SK-N-SH (cell line): ENCODE results near the gene PSKH1. TPM values are rescaled to one million over a fixed set of nuclear protein-coding genes. Genes with fewer than 3 reads are reported as not detected.
A peak's percentile ranks its signal among the peaks of the same experiment; 100 is the strongest.

Experiments used
- CTCF ChIA-PET: fragments of 300-600, 350-600 bp; formaldehyde crosslinking; extraction: SDS; loops from one replicate; lab custom pipeline; 2021; lab: Yijun Ruan, JAX
- POLR2A ChIA-PET: fragments of 350-600 bp; sonication (Branson Sonifier 250); formaldehyde crosslinking; extraction: SDS; loops from one replicate; lab custom pipeline; 2020; ENCODE audit warnings: antibody characterized with exemption, inconsistent platforms; lab: Yijun Ruan, JAX
- DNase-seq: peaks from one replicate; pipeline ENCODE4 v3.0.0; 2012
- H2AFZ ChIP-seq: fragments of 200-600 bp; sonication (generic); 2 replicates; pipeline ENCODE4 v1.8.1; 2016; ENCODE audit warnings: antibody characterized with exemption, mild to moderate bottlenecking, low read depth
- H3F3A ChIP-seq: fragments of 200-600 bp; sonication (generic); replicated peaks from 2 replicates; pipeline ENCODE3; 2016; ENCODE audit warnings: antibody characterized with exemption, mild to moderate bottlenecking; ENCODE audit not compliant: insufficient read depth
- H3K27ac ChIP-seq, 2 experiments: fragments of 200-500 bp in 1 of 2; fragments of 200-600 bp in 1 of 2; sonication (Bioruptor generic) in 1 of 2; sonication (generic), shearing (Covaris generic) in 1 of 2; 2 replicates each; pipeline versions ENCODE4 v1.5.1 to v1.6.1; 2014 to 2016; ENCODE audit warnings: low read depth in 2 of 2, inconsistent platforms in 1 of 2, low read length in 1 of 2, mild to moderate bottlenecking in 1 of 2, mixed read lengths in 1 of 2
- H3K27me3 ChIP-seq: fragments of 200-600 bp; sonication (generic), shearing (Covaris generic); 2 replicates; pipeline ENCODE4 v1.6.1; 2016; ENCODE audit warnings: mixed run types; ENCODE audit not compliant: insufficient read depth
- H3K36me3 ChIP-seq, 2 experiments: fragments of 200-500 bp in 1 of 2; fragments of 200-600 bp in 1 of 2; sonication (Bioruptor generic) in 1 of 2; sonication (generic) in 1 of 2; replicated peaks in 1 of 2; 2 replicates each; pipeline versions ENCODE3 to v1.5.1; 2014 to 2016; ENCODE audit warnings: low read length in 1 of 2, mild to moderate bottlenecking in 1 of 2; ENCODE audit not compliant: insufficient read depth in 2 of 2, control insufficient read depth in 1 of 2
- H3K4me1 ChIP-seq, 2 experiments: fragments of 200-500 bp in 1 of 2; fragments of 200-600 bp in 1 of 2; sonication (Bioruptor generic) in 1 of 2; sonication (generic), shearing (Covaris generic) in 1 of 2; 2 replicates each; pipeline versions ENCODE4 v1.5.1 to v1.6.1; 2014 to 2016; ENCODE audit warnings: low read depth in 1 of 2, low read length in 1 of 2, mixed run types in 1 of 2; ENCODE audit not compliant: insufficient read depth in 2 of 2, control insufficient read depth in 1 of 2
- H3K4me2 ChIP-seq: fragments of 200-600 bp; sonication (generic), shearing (Covaris generic); 2 replicates; pipeline ENCODE4 v1.6.1; 2017; ENCODE audit warnings: mixed run types
- H3K4me3 ChIP-seq, 2 experiments: fragments of 200-500 bp in 1 of 2; fragments of 200-600 bp in 1 of 2; sonication (Bioruptor generic) in 1 of 2; sonication (generic), shearing (Covaris generic) in 1 of 2; 2 replicates each; pipeline versions ENCODE4 v1.5.1 to v1.8.1; 2014 to 2016; ENCODE audit warnings: low read depth in 2 of 2, inconsistent platforms in 1 of 2, low read length in 1 of 2, mild to moderate bottlenecking in 1 of 2, mixed read lengths in 1 of 2, moderate library complexity in 1 of 2
- H3K79me2 ChIP-seq: fragments of 200-600 bp; sonication (generic); 2 replicates; pipeline ENCODE4 v1.8.1; 2017; ENCODE audit warnings: mild to moderate bottlenecking; ENCODE audit not compliant: insufficient read depth
- H3K9ac ChIP-seq: fragments of 200-600 bp; sonication (generic); 2 replicates; pipeline ENCODE4 v1.6.1; 2017; ENCODE audit warnings: mixed run types
- H3K9me2 ChIP-seq: fragments of 200-600 bp; sonication (generic); 2 replicates; pipeline ENCODE4 v1.6.1; 2017; ENCODE audit warnings: mixed run types
- H3K9me3 ChIP-seq: fragments of 200-600 bp; sonication (generic); 2 replicates; pipeline ENCODE4 v1.6.1; 2017; ENCODE audit warnings: mixed run types, mild to moderate bottlenecking, moderate library complexity
- H4K20me1 ChIP-seq: fragments of 200-600 bp; sonication (generic); 2 replicates; pipeline ENCODE4 v1.6.1; 2017; ENCODE audit warnings: mild to moderate bottlenecking, mixed run types; ENCODE audit not compliant: insufficient read depth
- CHD2 ChIP-seq: fragments of 150-350 bp; IDR thresholded peaks from 2 replicates; pipeline ENCODE4 v1.6.1; 2018; ENCODE audit warnings: low read length; ENCODE audit not compliant: partially characterized antibody
- EP300 ChIP-seq, 2 experiments: IDR thresholded peaks; 2 replicates each; pipeline versions ENCODE4 v1.4.0 to v1.6.1; 2012; ENCODE audit warnings: borderline replicate concordance in 1 of 2, low read depth in 1 of 2, low read length in 1 of 2
- FOSL2 ChIP-seq: IDR thresholded peaks from 2 replicates; pipeline ENCODE4 v1.4.0; 2012; ENCODE audit warnings: low read depth, mild to moderate bottlenecking, moderate library complexity, borderline replicate concordance
- FOXJ3 ChIP-seq: sonication (generic); formaldehyde crosslinking; IDR thresholded peaks from 2 replicates; pipeline ENCODE4 v1.5.1; 2020; ENCODE audit warnings: mild to moderate bottlenecking, missing genetic modification reagents
- MXI1 ChIP-seq: IDR thresholded peaks from 2 replicates; pipeline ENCODE4 v1.6.1; 2012; ENCODE audit warnings: mild to moderate bottlenecking, low read depth, low read length, improper control_type of control experiment
- POLR2AphosphoS5 ChIP-seq: IDR thresholded peaks from 2 replicates; pipeline ENCODE4 v1.6.1; 2012; ENCODE audit warnings: low read depth, low read length
- SIN3A ChIP-seq: IDR thresholded peaks from 2 replicates; pipeline ENCODE4 v1.6.1; 2012; ENCODE audit warnings: low read depth, mild to moderate bottlenecking, low read length, moderate library complexity, borderline replicate concordance
- TAF1 ChIP-seq: IDR thresholded peaks from 2 replicates; pipeline ENCODE4 v1.6.1; 2012; ENCODE audit warnings: low read depth, mild to moderate bottlenecking, low read length, moderate library complexity, borderline replicate concordance
- YY1 ChIP-seq: IDR thresholded peaks from 2 replicates; pipeline ENCODE4 v1.4.0; 2012; ENCODE audit warnings: low read depth, mild to moderate bottlenecking
- WGBS: methylation state at CpG from one replicate; pipeline ENCODE4 v1.1.6; 2017; ENCODE audit warnings: low lambda C conversion rate; 5-methylcytosine and 5-hydroxymethylcytosine counted together
- polyA plus RNA-seq, 3 experiments: library from polyadenylated mRNA; depleted of rRNA; stranded (reverse); fragments of >200 nt; gene quantifications; 2 replicates each; pipeline ENCODE4 v1.2.3, GENCODE V29; 2012
- TF ChIP-seq, protein P1 (sequence below): IDR thresholded peaks from 2 replicates; pipeline ENCODE4; 2012
- TF ChIP-seq, protein P2 (sequence below): IDR thresholded peaks from 2 replicates; pipeline ENCODE4 v1.4.0; 2012; ENCODE audit warnings: low read depth, borderline replicate concordance

Gene PSKH1
- polyA plus RNA-seq (2012; rRNA removed) = 30.1 and 31.4 TPM in 2 replicates
- 13.6 and 21.7 TPM in 2 replicates for polyA plus RNA-seq (2012; cell fraction: cytosol; rRNA removed)
- polyA plus RNA-seq (2012; cell fraction: nucleus; rRNA removed) = 23.8 and 24.6 TPM in 2 replicates

DNA sequence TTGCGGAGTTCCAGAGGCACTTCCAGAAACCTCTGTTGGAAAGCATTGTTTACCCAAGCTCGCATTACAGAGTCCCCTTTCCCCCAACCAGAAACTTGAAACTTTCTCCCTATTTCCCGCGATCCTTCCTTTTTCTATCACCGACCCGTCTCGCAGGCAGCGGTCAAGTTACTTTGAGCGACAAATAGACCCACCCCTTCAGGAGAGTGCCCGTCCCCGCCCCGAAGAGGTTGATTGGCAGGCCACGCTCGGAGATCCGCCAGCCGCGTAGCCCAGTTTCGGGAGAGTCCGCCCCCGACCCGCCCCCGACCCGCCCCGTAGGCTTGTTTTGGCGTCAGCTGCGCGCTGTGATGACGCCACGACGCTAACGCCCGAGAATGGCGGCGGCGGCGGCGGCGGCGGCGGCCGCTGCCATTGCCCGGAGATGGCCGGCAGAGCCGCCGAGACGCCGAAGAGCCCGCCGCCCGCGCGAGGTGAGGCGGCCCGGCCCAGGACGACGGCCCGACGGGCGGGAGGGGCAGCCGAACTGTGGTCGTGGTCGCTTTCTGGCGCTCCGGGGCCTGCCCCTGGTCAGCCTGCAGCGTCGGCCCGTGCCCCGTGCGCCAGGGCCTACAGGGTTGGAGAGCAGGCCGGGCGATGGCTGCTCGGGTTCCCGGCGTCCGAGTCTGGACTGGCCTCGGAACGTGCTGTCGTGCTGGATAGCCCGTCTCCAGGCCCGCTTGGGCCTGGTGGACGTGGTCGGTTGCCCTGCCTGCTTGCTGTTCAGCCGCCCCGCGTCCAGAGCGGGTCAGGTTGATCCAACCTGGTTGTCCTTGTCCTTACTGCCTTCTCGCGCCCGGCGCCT, at the start of gene PSKH1:
Gene PSKH1, plus strand, starts transcription at position 356 of the 844 bp plus-strand sequence. CDS start 15,496 bp downstream, outside the sequence.
- TF ChIP-seq, protein P1, sequence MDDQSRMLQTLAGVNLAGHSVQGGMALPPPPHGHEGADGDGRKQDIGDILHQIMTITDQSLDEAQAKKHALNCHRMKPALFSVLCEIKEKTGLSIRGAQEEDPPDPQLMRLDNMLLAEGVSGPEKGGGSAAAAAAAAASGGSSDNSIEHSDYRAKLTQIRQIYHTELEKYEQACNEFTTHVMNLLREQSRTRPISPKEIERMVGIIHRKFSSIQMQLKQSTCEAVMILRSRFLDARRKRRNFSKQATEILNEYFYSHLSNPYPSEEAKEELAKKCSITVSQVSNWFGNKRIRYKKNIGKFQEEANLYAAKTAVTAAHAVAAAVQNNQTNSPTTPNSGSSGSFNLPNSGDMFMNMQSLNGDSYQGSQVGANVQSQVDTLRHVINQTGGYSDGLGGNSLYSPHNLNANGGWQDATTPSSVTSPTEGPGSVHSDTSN = peak; percentile 99
- peak; percentile 77 for TF ChIP-seq CHD2
- TF ChIP-seq, protein P2, sequence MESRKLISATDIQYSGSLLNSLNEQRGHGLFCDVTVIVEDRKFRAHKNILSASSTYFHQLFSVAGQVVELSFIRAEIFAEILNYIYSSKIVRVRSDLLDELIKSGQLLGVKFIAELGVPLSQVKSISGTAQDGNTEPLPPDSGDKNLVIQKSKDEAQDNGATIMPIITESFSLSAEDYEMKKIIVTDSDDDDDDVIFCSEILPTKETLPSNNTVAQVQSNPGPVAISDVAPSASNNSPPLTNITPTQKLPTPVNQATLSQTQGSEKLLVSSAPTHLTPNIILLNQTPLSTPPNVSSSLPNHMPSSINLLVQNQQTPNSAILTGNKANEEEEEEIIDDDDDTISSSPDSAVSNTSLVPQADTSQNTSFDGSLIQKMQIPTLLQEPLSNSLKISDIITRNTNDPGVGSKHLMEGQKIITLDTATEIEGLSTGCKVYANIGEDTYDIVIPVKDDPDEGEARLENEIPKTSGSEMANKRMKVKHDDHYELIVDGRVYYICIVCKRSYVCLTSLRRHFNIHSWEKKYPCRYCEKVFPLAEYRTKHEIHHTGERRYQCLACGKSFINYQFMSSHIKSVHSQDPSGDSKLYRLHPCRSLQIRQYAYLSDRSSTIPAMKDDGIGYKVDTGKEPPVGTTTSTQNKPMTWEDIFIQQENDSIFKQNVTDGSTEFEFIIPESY = peak; percentile 72; the same call in 1 of the 2 replicates
- TF ChIP-seq SIN3A = peak; percentile 8; the same call in 1 of the 2 replicates
- peak; percentile 55; the same call in 1 of the 2 replicates for TF ChIP-seq MXI1
- TF ChIP-seq TAF1 = peak; percentile 67
- TF ChIP-seq FOXJ3 = no peak
- TF ChIP-seq FOSL2 = no peak
- TF ChIP-seq EP300 (IDR thresholded peaks at IDR 0.05; ENCODE audit: borderline replicate concordance in 1 of 2, low read depth in 1 of 2, low read length in 1 of 2) = peak in 1 of 2 experiments; percentile 53; a peak in 1 of 4 replicates
- peak; percentile 62 for TF ChIP-seq POLR2AphosphoS5
- peak; percentile 90 for TF ChIP-seq YY1
- Histone ChIP-seq H2AFZ (peak within 1 kb of the TSS; percentile 82), H3K4me2 (peak within 1 kb of the TSS; percentile 93), H3K9ac (peak within 1 kb of the TSS; percentile 99), H3K4me3 (peak within 1 kb of the TSS; percentile 80 to 97), H3K4me1 (peaks cover 10 to 11% of the 10 kb centered on the region in 2 experiments; a peak in 2 of 4 replicates), H3K27me3 (no peaks in the 10 kb centered on the region), H4K20me1 (peaks cover 5% of the 10 kb centered on the region; the same call in 1 of the 2 replicates), H3K36me3 (no peaks in the 10 kb centered on the region), H3K79me2 (peaks cover 49% of the 10 kb centered on the region), H3F3A (no peaks in the 10 kb centered on the region), H3K9me2 (no peaks in the 10 kb centered on the region), H3K9me3 (no peaks in the 10 kb centered on the region), H3K27ac (peak within 1 kb of the TSS; percentile 68 to 69)
- DNase-seq = peak; percentile 100
- WGBS = 2% methylated on average over 21 of the region's 90 CpGs
- CTCF ChIA-PET = interaction anchor here (0.9 to 22.4 kb wide), 10 partner anchors 9 to 148 kb away, joined by 3 to 564 read pairs (median 4); partner anchors contain the start of genes CTRL, LCAT, NRN1L and NUTF2
- POLR2A ChIA-PET = interaction anchor here (1.0 kb wide), 1 partner anchor 11 kb away, joined by 3 read pairs; no protein-coding TSS in a partner anchor
